ENCODE measurements around the gene TRMT1L.
A peak's percentile ranks its signal among the peaks of the same experiment; 100 is the strongest.

The TRMT1L gene

DNA sequence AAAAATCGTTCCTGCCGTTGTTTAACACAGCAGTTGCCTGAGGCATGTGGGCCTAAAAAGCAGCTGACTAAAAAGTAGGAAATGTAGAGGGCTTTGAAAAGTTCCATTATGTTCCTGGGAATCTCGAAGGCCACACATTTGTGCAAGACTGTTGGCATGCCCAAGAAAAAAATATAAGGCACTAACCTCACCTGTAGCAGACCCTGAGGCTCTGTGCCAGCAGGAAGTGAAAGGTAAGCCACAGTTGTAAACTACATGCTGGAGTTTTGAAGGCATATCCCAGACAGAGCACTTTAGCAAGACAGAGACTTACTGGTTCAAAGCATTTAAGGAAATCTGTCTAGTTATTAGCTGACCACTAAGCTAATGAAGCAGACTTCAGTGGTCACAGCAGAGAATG, 52.7 kb downstream of the TRMT1L start:
- H3K27ac ChIP-seq (ENCODE audit: low read depth, low read length): peak overlapping the region; percentile 73
- no CpG with 5 or more reads among the region's 3 CpGs for WGBS (ENCODE audit: extremely low coverage, insufficient coverage, insufficient read length)
- no peaks in the 10 kb centered on the region for H3K79me1 ChIP-seq (ENCODE audit: low read length)
- H3K9ac ChIP-seq (ENCODE audit: low read length): no peak overlapping the region
- no peak overlapping the region for H2BK120ac ChIP-seq (ENCODE audit: insufficient read depth, low read length, poor library complexity)
- H4K12ac ChIP-seq (ENCODE audit: low read depth, low read length): no peak overlapping the region
- H3K9me3 ChIP-seq (ENCODE audit: insufficient read depth, low read depth, low read length): no peaks in the 10 kb centered on the region
- H2BK5ac ChIP-seq (ENCODE audit: low read depth, low read length, poor library complexity): peak overlapping the region; percentile 68
- H3K4me3 ChIP-seq (ENCODE audit: low read depth, low read length): no peak overlapping the region
- H3K79me2 ChIP-seq (ENCODE audit: control insufficient read depth, insufficient read depth, low read length, poor library complexity): no peaks in the 10 kb centered on the region
- H3K23ac ChIP-seq (ENCODE audit: low read length): no peak overlapping the region
- peak in 1 of 2 donors; percentile 1 for DNase-seq
- H2AK5ac ChIP-seq (ENCODE audit: low read length): no peak overlapping the region
- no peaks in the 10 kb centered on the region for H3K27me3 ChIP-seq (ENCODE audit: insufficient read depth, low read length)
- H4K8ac ChIP-seq (ENCODE audit: low read depth, low read length): no peak overlapping the region
- no peak overlapping the region for H4K91ac ChIP-seq (ENCODE audit: low read depth, low read length)
- H3K36me3 ChIP-seq (ENCODE audit: control insufficient read depth in 1 of 2, insufficient read depth in 2 of 2, low read length in 2 of 2): peaks cover 0 to 4% of the 10 kb centered on the region in 2 experiments
- H3K4me2 ChIP-seq (ENCODE audit: low read length): no peak overlapping the region
- H3K4me1 ChIP-seq (ENCODE audit: control insufficient read depth in 1 of 2, insufficient read depth in 2 of 2, low read length in 2 of 2): peaks cover 0 to 7% of the 10 kb centered on the region in 2 experiments
- no peak overlapping the region for H3K18ac ChIP-seq (ENCODE audit: low read length)
- H2AFZ ChIP-seq (ENCODE audit: insufficient read depth, low read length, poor library complexity): no peak overlapping the region
- no peak overlapping the region for H3K4ac ChIP-seq (ENCODE audit: low read depth, low read length)
- H3K14ac ChIP-seq (ENCODE audit: low read length): no peak overlapping the region
- no peak overlapping the region for H2BK12ac ChIP-seq (ENCODE audit: low read length)

- no peaks in the 10 kb centered on the region for H3K27me3 ChIP-seq (ENCODE audit: insufficient read depth, low read length)
- no peak overlapping the region for H4K8ac ChIP-seq (ENCODE audit: low read depth, low read length)
- no peak overlapping the region for H3K14ac ChIP-seq (ENCODE audit: low read length)
- H3K79me2 ChIP-seq (ENCODE audit: control insufficient read depth, insufficient read depth, low read length, poor library complexity): no peaks in the 10 kb centered on the region
- H3K4ac ChIP-seq (ENCODE audit: low read depth, low read length): no peak overlapping the region
- H4K12ac ChIP-seq (ENCODE audit: low read depth, low read length): no peak overlapping the region
- no peak overlapping the region for H3K18ac ChIP-seq (ENCODE audit: low read length)
- H2AFZ ChIP-seq (ENCODE audit: insufficient read depth, low read length, poor library complexity): no peak overlapping the region
- peaks cover 4 to 7% of the 10 kb centered on the region in 2 experiments for H3K36me3 ChIP-seq (ENCODE audit: control insufficient read depth in 1 of 2, insufficient read depth in 2 of 2, low read length in 2 of 2)
- H4K91ac ChIP-seq (ENCODE audit: low read depth, low read length): no peak overlapping the region
- no peaks in the 10 kb centered on the region for H3K4me1 ChIP-seq (ENCODE audit: control insufficient read depth in 1 of 2, insufficient read depth in 2 of 2, low read length in 2 of 2)
- H3K79me1 ChIP-seq (ENCODE audit: low read length): no peaks in the 10 kb centered on the region
- H3K4me2 ChIP-seq (ENCODE audit: low read length): no peak overlapping the region
- H3K4me3 ChIP-seq (ENCODE audit: low read depth, low read length): no peak overlapping the region
- no peak overlapping the region for H3K27ac ChIP-seq (ENCODE audit: low read depth, low read length)
- H2BK12ac ChIP-seq (ENCODE audit: low read length): no peak overlapping the region
- DNase-seq: no peak
- no peak overlapping the region for H2AK5ac ChIP-seq (ENCODE audit: low read length)
- H2BK120ac ChIP-seq (ENCODE audit: insufficient read depth, low read length, poor library complexity): no peak overlapping the region
- no CpG with 5 or more reads among the region's 2 CpGs for WGBS (ENCODE audit: extremely low coverage, insufficient coverage, insufficient read length)
- H2BK5ac ChIP-seq (ENCODE audit: low read depth, low read length, poor library complexity): no peak overlapping the region
- no peaks in the 10 kb centered on the region for H3K9me3 ChIP-seq (ENCODE audit: insufficient read depth, low read depth, low read length)
- no peak overlapping the region for H3K9ac ChIP-seq (ENCODE audit: low read length)
- no peak overlapping the region for H3K23ac ChIP-seq (ENCODE audit: low read length)
Observed at GRCh38 chr1:185096531-185096930, 60.2 kb downstream of the TRMT1L start.

GRCh38 chr1:185094761-185095160, 62.0 kb downstream of the TRMT1L start:
- Histone ChIP-seq H3K27ac (ENCODE audit: low read depth, low read length) (no peak overlapping the region), H2BK5ac (ENCODE audit: low read depth, low read length, poor library complexity) (no peak overlapping the region), H3K27me3 (ENCODE audit: insufficient read depth, low read length) (no peaks in the 10 kb centered on the region), H2AFZ (ENCODE audit: insufficient read depth, low read length, poor library complexity) (no peak overlapping the region), H3K9ac (ENCODE audit: low read length) (no peak overlapping the region), H3K9me3 (ENCODE audit: insufficient read depth, low read depth, low read length) (no peaks in the 10 kb centered on the region), H2BK120ac (ENCODE audit: insufficient read depth, low read length, poor library complexity) (no peak overlapping the region), H3K4me2 (ENCODE audit: low read length) (no peak overlapping the region), H3K18ac (ENCODE audit: low read length) (no peak overlapping the region), H4K12ac (ENCODE audit: low read depth, low read length) (no peak overlapping the region), H3K79me2 (ENCODE audit: control insufficient read depth, insufficient read depth, low read length, poor library complexity) (no peaks in the 10 kb centered on the region), H3K4me1 (ENCODE audit: control insufficient read depth in 1 of 2, insufficient read depth in 2 of 2, low read length in 2 of 2) (no peaks in the 10 kb centered on the region), H2BK12ac (ENCODE audit: low read length) (no peak overlapping the region), H3K14ac (ENCODE audit: low read length) (no peak overlapping the region), H4K8ac (ENCODE audit: low read depth, low read length) (no peak overlapping the region), H3K4me3 (ENCODE audit: low read depth, low read length) (no peak overlapping the region), H3K4ac (ENCODE audit: low read depth, low read length) (no peak overlapping the region), H3K36me3 (ENCODE audit: control insufficient read depth in 1 of 2, insufficient read depth in 2 of 2, low read length in 2 of 2) (peaks cover 5 to 8% of the 10 kb centered on the region in 2 experiments), H4K91ac (ENCODE audit: low read depth, low read length) (no peak overlapping the region), H2AK5ac (ENCODE audit: low read length) (no peak overlapping the region), H3K79me1 (ENCODE audit: low read length) (no peaks in the 10 kb centered on the region), H3K23ac (ENCODE audit: low read length) (no peak overlapping the region)
- no CpG with 5 or more reads among the region's 2 CpGs for WGBS (ENCODE audit: extremely low coverage, insufficient coverage, insufficient read length)
- DNase-seq: no peak

GRCh38 chr1:185091480-185091879, 65.3 kb downstream of the TRMT1L start:
- no peak overlapping the region for H3K4me2 ChIP-seq (ENCODE audit: low read length)
- H2BK12ac ChIP-seq (ENCODE audit: low read length): no peak overlapping the region
- no peak overlapping the region for H3K23ac ChIP-seq (ENCODE audit: low read length)
- DNase-seq: no peak
- H3K9ac ChIP-seq (ENCODE audit: low read length): no peak overlapping the region
- no peak overlapping the region for H3K14ac ChIP-seq (ENCODE audit: low read length)
- no peaks in the 10 kb centered on the region for H3K79me2 ChIP-seq (ENCODE audit: control insufficient read depth, insufficient read depth, low read length, poor library complexity)
- no peak overlapping the region for H3K4ac ChIP-seq (ENCODE audit: low read depth, low read length)
- no peak overlapping the region for H3K18ac ChIP-seq (ENCODE audit: low read length)
- no peaks in the 10 kb centered on the region for H3K27me3 ChIP-seq (ENCODE audit: insufficient read depth, low read length)
- peaks cover 7 to 10% of the 10 kb centered on the region in 2 experiments for H3K36me3 ChIP-seq (ENCODE audit: control insufficient read depth in 1 of 2, insufficient read depth in 2 of 2, low read length in 2 of 2)
- H3K4me3 ChIP-seq (ENCODE audit: low read depth, low read length): no peak overlapping the region
- H3K79me1 ChIP-seq (ENCODE audit: low read length): no peaks in the 10 kb centered on the region
- no peak overlapping the region for H2BK120ac ChIP-seq (ENCODE audit: insufficient read depth, low read length, poor library complexity)
- WGBS (ENCODE audit: extremely low coverage, insufficient coverage, insufficient read length): no CpG with 5 or more reads among the region's 5 CpGs
- no peak overlapping the region for H4K12ac ChIP-seq (ENCODE audit: low read depth, low read length)
- H4K8ac ChIP-seq (ENCODE audit: low read depth, low read length): no peak overlapping the region
- H3K27ac ChIP-seq (ENCODE audit: low read depth, low read length): no peak overlapping the region
- no peak overlapping the region for H2BK5ac ChIP-seq (ENCODE audit: low read depth, low read length, poor library complexity)
- H3K9me3 ChIP-seq (ENCODE audit: insufficient read depth, low read depth, low read length): no peaks in the 10 kb centered on the region
- H3K4me1 ChIP-seq (ENCODE audit: control insufficient read depth in 1 of 2, insufficient read depth in 2 of 2, low read length in 2 of 2): no peaks in the 10 kb centered on the region
- no peak overlapping the region for H2AFZ ChIP-seq (ENCODE audit: insufficient read depth, low read length, poor library complexity)
- no peak overlapping the region for H4K91ac ChIP-seq (ENCODE audit: low read depth, low read length)
- H2AK5ac ChIP-seq (ENCODE audit: low read length): no peak overlapping the region
